Measurements from ENCODE around the gene FAM20C.

Gene FAM20C

GRCh38 chr7:191981-192649, at the start of gene FAM20C:
Gene FAM20C, plus strand, starts transcription at chr7:192571. Its CDS starts 629 bp downstream, at chr7:193200.
- no peak for DNase-seq

- no peak for DNase-seq
These were observed 49.1 kb upstream of the FAM20C start for GRCh38 chr7:143145-143751.

GRCh38 chr7:143811-144453, 48.4 kb upstream of the FAM20C start:
- no peak for DNase-seq

GRCh38 chr7:144454-144826, 47.9 kb upstream of the FAM20C start:
- no peak for DNase-seq

GRCh38 chr7:145863-146262, 46.5 kb upstream of the FAM20C start:
- DNase-seq, result no peak

GRCh38 chr7:148543-148931, 43.8 kb upstream of the FAM20C start:
- peak; percentile 7 for DNase-seq

GRCh38 chr7:148932-149790, 43.2 kb upstream of the FAM20C start:
- peak; percentile 99 for DNase-seq

GRCh38 chr7:149791-150636, 42.4 kb upstream of the FAM20C start:
- no peak for DNase-seq

GRCh38 chr7:150811-151221, 41.6 kb upstream of the FAM20C start:
- DNase-seq, result no peak

- DNase-seq, result no peak
These were observed 40.9 kb upstream of the FAM20C start for GRCh38 chr7:151346-152050.

GRCh38 chr7:152702-153391, 39.5 kb upstream of the FAM20C start:
- no peak for DNase-seq

- DNase-seq, result no peak
These were observed 38.8 kb upstream of the FAM20C start for GRCh38 chr7:153604-154003.

GRCh38 chr7:154096-154799, 38.1 kb upstream of the FAM20C start:
- no peak for DNase-seq

- DNase-seq, result no peak
These were observed 36.9 kb upstream of the FAM20C start for GRCh38 chr7:155469-155900.

- DNase-seq, result no peak
These were observed 36.0 kb upstream of the FAM20C start for GRCh38 chr7:156111-157007.

- no peak for DNase-seq
These were observed 35.4 kb upstream of the FAM20C start for GRCh38 chr7:157008-157310.

- no peak for DNase-seq
These were observed 34.4 kb upstream of the FAM20C start for GRCh38 chr7:157771-158625.

GRCh38 chr7:158771-159170, 33.6 kb upstream of the FAM20C start:
- no peak for DNase-seq

All from OCI-M1 (cell line).